GM12873 (cell line): ENCODE data around the gene CLDN19.

Source experiments
- CTCF ChIP-seq: IDR thresholded peaks from 2 replicates; pipeline ENCODE4 v1.5.1; 2012; ENCODE audit warnings: low read depth, mild to moderate bottlenecking, moderate library complexity, low read length, control low read depth; ENCODE audit not compliant: insufficient read depth; ENCODE audit errors: missing control alignments

The CLDN19 gene

DNA sequence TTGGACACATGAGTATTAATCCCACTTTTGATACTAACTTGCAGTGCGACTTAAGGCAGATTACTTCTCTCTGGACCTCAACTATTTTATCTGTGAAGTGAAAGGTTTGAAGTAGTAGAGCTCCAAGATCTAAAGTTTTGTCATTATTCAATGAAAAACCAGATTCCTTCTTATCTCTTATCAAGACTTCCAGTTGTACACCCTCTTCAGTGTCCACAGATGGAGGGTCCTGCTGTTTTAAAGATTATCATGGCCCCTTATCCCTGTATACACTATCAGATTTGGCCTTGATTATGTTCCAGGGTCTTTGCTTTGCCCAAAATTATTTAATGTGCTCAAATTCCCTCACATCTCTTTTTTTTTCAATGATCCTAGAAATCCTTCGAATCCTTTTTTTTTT is 28.1 kb upstream of the CLDN19 start:
- TF ChIP-seq CTCF: no peak

GRCh38 chr1:42767510-42768000 is 27.5 kb upstream of the CLDN19 start:
- TF ChIP-seq CTCF: no peak

DNA sequence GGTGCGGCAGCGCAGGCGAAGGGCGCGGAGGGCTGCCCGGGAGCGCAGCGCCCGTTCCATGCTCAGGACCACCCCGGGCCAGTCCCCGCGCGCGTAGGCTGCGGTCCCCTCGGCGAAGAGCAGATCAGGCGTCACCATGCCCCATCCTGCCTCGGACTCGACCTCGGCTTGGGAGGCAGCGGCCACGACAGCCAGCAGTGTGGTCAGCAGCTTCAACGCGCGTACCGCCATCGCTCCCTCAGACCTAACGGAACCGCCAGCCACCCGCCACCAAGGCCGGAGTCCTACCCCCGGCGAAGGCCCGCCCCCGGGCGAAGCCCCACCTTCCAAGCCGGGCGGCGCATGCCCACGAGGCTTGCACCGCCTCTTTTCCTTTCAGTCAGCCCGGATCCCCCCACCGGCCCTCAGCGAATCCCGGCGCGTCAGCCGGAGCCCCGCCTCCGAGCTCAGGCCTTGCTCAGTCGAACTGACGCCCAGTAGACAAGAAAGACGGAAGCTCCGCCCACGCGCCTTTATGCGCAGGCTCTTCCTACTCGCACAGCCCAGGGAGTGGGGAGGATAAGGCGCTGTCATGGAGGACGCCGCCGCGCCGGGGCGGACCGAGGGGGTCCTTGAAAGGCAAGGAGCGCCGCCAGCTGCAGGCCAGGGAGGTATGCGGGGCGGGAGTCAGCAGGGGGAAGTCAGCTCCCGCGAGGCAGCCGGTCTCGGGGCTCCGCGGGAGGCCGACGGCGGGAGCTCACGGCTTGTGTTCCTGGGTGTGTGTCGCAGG is 26.9 kb upstream of the CLDN19 start, which contains the start of the genes C1orf50 and P3H1:
C1orf50 (plus strand) TSS at position 509 of the 769 bp plus-strand sequence; CDS start at position 572, 63 bp downstream.
P3H1 (minus strand) TSS at position 288 of the 769 bp plus-strand sequence; CDS start at position 231, 57 bp downstream.
- peak; percentile 6 for TF ChIP-seq CTCF

- peak; percentile 59 for TF ChIP-seq CTCF
Observed at GRCh38 chr1:42765832-42766740, 26.1 kb upstream of the CLDN19 start.

DNA sequence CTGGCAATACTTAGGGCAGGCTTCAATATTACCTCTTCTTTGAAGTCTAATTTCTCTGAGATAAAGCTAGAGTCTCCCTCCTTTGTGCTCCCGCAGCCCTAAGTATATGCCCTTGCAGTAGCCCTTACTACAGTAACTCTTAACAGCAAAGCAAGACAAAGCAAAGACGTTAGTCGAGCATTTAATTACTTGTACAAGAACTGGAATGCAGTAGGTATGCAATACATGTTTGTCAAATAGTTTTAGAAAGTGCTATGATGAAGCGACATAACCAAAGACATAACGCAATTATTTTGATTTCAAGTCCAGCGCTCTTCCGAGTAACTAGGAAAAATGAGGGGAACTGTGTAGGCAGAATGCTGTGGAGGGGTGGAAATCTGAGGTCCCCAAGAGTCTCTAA is 25.2 kb upstream of the CLDN19 start:
- no peak for TF ChIP-seq CTCF

DNA sequence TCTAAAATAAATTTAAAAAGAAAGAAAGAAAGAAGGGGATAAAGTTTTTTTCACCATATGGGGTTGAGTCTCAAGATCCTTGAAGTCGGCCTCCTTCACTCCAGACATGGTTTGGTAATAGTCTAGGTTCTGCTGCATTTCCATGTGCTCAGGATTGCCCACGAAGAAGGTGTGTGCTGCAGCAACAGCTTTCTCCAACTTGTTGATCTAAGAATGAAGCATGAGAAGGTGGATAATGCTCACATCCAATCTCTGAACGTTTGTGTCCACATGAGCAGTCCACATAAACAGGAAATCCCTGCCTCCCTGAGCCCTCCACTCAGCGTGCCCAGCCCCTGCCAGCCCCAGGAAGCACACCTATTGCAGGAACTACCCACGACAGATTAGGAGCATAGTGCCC is 22.2 kb upstream of the CLDN19 start:
- no peak for TF ChIP-seq CTCF

DNA sequence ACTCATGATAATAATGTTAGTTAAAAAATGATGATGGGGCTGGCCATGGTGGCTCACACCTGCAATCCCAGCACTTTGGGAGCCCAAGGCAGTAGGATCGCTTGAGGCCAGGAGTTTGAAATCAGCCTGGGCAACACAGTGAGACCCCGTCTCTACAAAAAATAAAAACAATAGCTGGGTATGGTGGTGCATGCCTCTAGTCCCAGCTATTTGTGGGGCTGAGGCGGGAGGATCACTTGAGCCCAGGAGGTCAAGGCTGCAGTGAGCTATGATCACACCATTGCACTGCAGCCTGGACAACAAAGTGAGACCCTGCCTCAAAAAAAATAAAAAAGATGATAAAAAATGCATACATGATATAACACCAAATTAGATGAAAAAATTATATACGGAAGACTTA is 21.5 kb upstream of the CLDN19 start:
- TF ChIP-seq CTCF: no peak
